Measurements from ENCODE around the gene KRR1.

GRCh38 chr12:75459755-75460154, 51.7 kb downstream of the KRR1 start:
- no peak for TF ChIP-seq CTCF (IDR thresholded peaks at IDR 0.05; ENCODE audit: low read depth, low read length)
- no peak for TF ChIP-seq EZH2phosphoT487 (IDR thresholded peaks at IDR 0.05; ENCODE audit: low read depth)

All from OCI-LY3 (cell line).